Spinal cord (tissue), 10 donors: ENCODE measurements around the gene CYP2B6. TPM values are rescaled to one million over a fixed set of nuclear protein-coding genes. Genes with fewer than 3 reads are reported as not detected.
"Not testable (repeated sequence)": the region's sequence is repeated elsewhere in the genome, so short reads cannot be mapped to it uniquely, and the experiment has no call there.

Source experiments
- DNase-seq, 6 donors: peaks; one replicate each; pipeline versions ENCODE4 v3.0.0 to v3.0.0-alpha.2; 2013 to 2015; ENCODE audit warnings: low spot score in 6 of 6, low read depth in 4 of 6
- H3K27ac ChIP-seq: one replicate; pipeline ENCODE4 v1.5.1; 2013; ENCODE audit warnings: low read depth, low read length, control low read depth
- H3K27me3 ChIP-seq: one replicate; pipeline ENCODE4 v1.6.1; 2013; ENCODE audit warnings: low read length; ENCODE audit not compliant: control insufficient read depth, insufficient read depth
- H3K36me3 ChIP-seq: one replicate; pipeline ENCODE4 v1.6.1; 2013; ENCODE audit warnings: low read length; ENCODE audit not compliant: control insufficient read depth, insufficient read depth
- H3K4me1 ChIP-seq: one replicate; pipeline ENCODE4 v1.6.1; 2013; ENCODE audit warnings: low read length; ENCODE audit not compliant: control insufficient read depth, insufficient read depth
- H3K4me3 ChIP-seq: one replicate; pipeline ENCODE4 v1.5.1; 2013; ENCODE audit warnings: low read depth, low read length, control low read depth
- H3K9me3 ChIP-seq: one replicate; pipeline ENCODE4 v1.6.1; 2013; ENCODE audit warnings: low read length; ENCODE audit not compliant: control insufficient read depth, insufficient read depth
- WGBS: methylation state at CpG from one replicate; pipeline ENCODE4 v1.1.5; 2013; ENCODE audit warnings: missing lambda C conversion rate; ENCODE audit not compliant: insufficient coverage; 5-methylcytosine and 5-hydroxymethylcytosine counted together
- polyA plus RNA-seq, 2 donors: library from polyadenylated mRNA; unstranded; fragments of 120-200 nt; gene quantifications; one replicate each; pipeline ENCODE4 v1.2.1, GENCODE V29; 2013; ENCODE audit not compliant: insufficient read length in 2 of 2
- total RNA-seq, 2 donors: library from RNA; depleted of rRNA in 1 of 2; stranded (reverse); fragments of 120-200 nt in 1 of 2; fragments of >200 nt in 1 of 2; gene quantifications; one replicate each; pipeline versions ENCODE4 v1.2.3 to v1.2.4, GENCODE V29; 2013 to 2014
- donor health status: healthy.

The CYP2B6 gene
- total and polyA plus RNA-seq, 4 donors: not detected

GRCh38 chr19:41027273-41027967 is 36.3 kb downstream of the CYP2B6 start:
- Histone ChIP-seq H3K36me3 (no peaks in the 10 kb centered on the region), H3K4me1 (no peaks in the 10 kb centered on the region), H3K27ac (no peak overlapping the region), H3K9me3 (no peaks in the 10 kb centered on the region), H3K4me3 (no peak overlapping the region), H3K27me3 (peaks cover 17% of the 10 kb centered on the region)
- DNase-seq: no peak
- WGBS: 87% methylated on average over 3 of the region's 6 CpGs

DNA sequence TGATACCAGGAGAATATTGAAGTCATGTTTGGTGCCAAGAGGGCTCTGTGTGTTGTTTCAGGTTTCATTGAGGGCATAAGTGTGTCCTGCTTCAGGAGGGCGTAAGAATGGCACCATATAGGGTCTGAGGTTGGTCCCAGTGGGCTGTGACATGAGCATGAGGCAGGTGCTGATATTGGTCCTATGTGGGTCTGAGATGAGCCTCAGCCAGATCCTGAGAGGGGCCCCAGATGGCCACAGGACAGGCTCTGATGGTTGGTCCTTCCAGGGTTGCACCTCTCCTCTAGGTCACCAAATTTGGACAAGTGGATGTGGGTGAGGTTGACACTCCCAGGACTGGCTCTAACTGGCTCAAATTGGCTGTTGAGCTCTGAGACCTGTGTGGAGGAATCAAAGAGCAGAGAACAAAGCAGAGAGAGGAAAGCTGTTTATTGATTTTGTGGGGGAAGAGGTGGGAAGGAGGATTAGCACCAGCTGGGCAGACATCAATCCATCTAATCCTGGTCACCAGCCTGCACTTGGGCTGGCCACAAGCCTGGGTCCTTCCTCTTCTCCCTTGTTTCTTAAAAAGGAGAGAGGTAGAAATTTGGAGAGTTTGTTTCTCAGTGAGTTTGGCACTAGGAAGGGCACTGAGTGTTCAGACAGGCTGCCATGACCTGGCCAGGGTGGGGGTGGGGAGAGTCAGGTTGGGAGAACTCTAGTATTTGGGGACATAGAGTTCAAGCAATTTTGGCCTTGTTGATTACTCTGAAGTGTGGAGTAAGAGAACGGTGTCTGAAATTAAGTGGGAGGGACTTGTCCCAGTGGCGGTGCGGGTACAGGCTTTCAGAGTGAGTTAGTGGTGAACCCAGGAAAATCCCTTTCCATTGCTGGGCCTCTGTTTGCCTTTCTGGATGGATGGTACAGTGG is 38.7 kb downstream of the CYP2B6 start:
- Histone ChIP-seq H3K36me3 (no peaks in the 10 kb centered on the region), H3K9me3 (no peaks in the 10 kb centered on the region), H3K4me1 (no peaks in the 10 kb centered on the region), H3K4me3 (no peak overlapping the region), H3K27me3 (peaks cover 17% of the 10 kb centered on the region), H3K27ac (no peak overlapping the region)
- DNase-seq: no peak
- 92% methylated on average over 4 of the region's 4 CpGs for WGBS

DNA sequence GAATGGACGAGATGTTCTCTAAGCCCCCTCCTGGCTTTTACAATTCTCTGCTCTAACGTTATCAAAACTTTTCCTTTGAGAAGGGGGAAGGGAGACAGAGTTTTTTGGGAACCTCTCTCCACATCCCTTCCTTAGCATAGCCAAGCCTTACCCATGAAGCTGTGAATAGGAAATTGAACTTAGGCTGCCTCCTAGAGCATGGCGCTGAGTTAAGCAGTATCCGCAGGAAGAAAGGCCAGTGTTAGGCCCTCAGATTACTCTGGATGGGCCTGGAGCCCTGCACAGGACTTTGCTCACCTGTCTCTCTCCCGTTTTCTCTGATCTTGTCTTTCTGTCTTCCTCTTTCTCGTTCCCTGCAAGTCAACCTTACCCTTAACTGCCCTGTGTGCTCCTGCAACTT is 39.6 kb downstream of the CYP2B6 start:
- Histone ChIP-seq H3K27ac (no peak overlapping the region), H3K9me3 (no peaks in the 10 kb centered on the region), H3K4me1 (no peaks in the 10 kb centered on the region), H3K27me3 (peaks cover 14% of the 10 kb centered on the region), H3K36me3 (no peaks in the 10 kb centered on the region), H3K4me3 (no peak overlapping the region)
- 53% methylated on average over 4 of the region's 6 CpGs for WGBS
- DNase-seq: no peak

DNA sequence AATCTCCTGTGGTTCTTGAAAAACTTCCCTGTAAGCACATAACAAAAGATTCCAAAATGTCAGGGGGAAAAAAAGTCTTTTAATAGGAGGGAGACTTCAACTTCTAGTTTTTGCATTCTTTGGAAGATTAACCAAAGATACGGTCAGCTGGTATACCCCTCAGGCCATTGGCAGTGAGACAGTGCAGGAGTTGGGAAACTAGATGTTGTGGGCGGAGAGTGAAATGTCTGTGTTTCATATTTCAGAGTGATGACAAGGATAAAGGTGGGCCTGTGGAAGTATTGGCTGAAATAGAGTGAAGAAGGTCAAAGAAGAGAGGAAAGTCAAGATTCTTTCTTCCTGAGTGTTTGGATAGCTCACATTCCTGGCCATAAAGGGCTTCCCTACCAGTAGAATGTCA is 40.8 kb downstream of the CYP2B6 start:
- WGBS: 69% methylated on average over 2 of the region's 2 CpGs
- no peaks in the 10 kb centered on the region for H3K9me3 ChIP-seq
- H3K27me3 ChIP-seq: peaks cover 4% of the 10 kb centered on the region
- no peak overlapping the region for H3K27ac ChIP-seq
- no peaks in the 10 kb centered on the region for H3K4me1 ChIP-seq
- no peak for DNase-seq
- no peaks in the 10 kb centered on the region for H3K36me3 ChIP-seq
- H3K4me3 ChIP-seq: no peak overlapping the region

- not testable (repeated sequence) for H3K36me3 ChIP-seq, H3K9me3 ChIP-seq
- WGBS: 53% methylated on average over 4 of the region's 7 CpGs
Measured at GRCh38 chr19:41033324-41033723, 42.2 kb downstream of the CYP2B6 start.

DNA sequence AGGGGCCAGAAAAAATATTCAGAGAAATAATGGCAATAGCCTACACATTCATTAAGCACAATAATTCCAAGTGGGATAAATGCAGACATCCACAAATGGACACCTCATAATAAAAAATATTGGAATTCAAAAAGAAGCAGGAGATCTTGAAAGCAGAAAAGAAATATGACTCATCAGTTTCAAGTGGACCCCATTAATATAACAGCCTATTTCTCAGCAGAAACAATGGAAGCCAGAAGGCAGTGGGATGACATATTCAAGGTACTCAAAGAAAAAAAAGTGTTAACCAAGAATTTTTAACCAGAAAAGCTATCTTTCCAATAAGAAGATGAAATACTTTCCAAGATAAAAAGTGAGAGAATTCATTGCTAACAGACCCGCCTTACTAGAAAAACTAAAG is 48.7 kb downstream of the CYP2B6 start:
- Histone ChIP-seq H3K27ac (no peak overlapping the region), H3K4me3 (no peak overlapping the region), H3K36me3 (no peaks in the 10 kb centered on the region), H3K9me3 (no peaks in the 10 kb centered on the region), H3K27me3 (no peaks in the 10 kb centered on the region), H3K4me1 (no peaks in the 10 kb centered on the region)
- no peak for DNase-seq
- WGBS: no CpG with 5 or more reads among the region's 1 CpG

More at GRCh38 chr19:41033324-41033723, 42.2 kb downstream of the CYP2B6 start:
- not testable (repeated sequence) for DNase-seq, H3K27ac ChIP-seq, H3K27me3 ChIP-seq, H3K4me3 ChIP-seq, H3K4me1 ChIP-seq

GRCh38 chr19:41045095-41045494 is 54.0 kb downstream of the CYP2B6 start:
- not testable (repeated sequence) for H3K27ac ChIP-seq, DNase-seq, H3K4me3 ChIP-seq, H3K36me3 ChIP-seq, H3K4me1 ChIP-seq, H3K9me3 ChIP-seq, H3K27me3 ChIP-seq
- WGBS: 83% methylated on average over 1 of the region's 1 CpG

- Histone ChIP-seq H3K27me3 (no peaks in the 10 kb centered on the region), H3K9me3 (no peaks in the 10 kb centered on the region), H3K27ac (no peak overlapping the region), H3K4me3 (no peak overlapping the region), H3K4me1 (no peaks in the 10 kb centered on the region), H3K36me3 (no peaks in the 10 kb centered on the region)
- WGBS: 86% methylated on average over 13 of the region's 13 CpGs
- DNase-seq: no peak
Measured at GRCh38 chr19:41050426-41050825, 59.3 kb downstream of the CYP2B6 start.

- H3K27me3 ChIP-seq, H3K4me1 ChIP-seq, H3K27ac ChIP-seq, DNase-seq, H3K4me3 ChIP-seq, H3K9me3 ChIP-seq, H3K36me3 ChIP-seq: not testable (repeated sequence)
- WGBS: 82% methylated on average over 7 of the region's 7 CpGs
Measured at GRCh38 chr19:41052162-41052561, 61.1 kb downstream of the CYP2B6 start.

DNA sequence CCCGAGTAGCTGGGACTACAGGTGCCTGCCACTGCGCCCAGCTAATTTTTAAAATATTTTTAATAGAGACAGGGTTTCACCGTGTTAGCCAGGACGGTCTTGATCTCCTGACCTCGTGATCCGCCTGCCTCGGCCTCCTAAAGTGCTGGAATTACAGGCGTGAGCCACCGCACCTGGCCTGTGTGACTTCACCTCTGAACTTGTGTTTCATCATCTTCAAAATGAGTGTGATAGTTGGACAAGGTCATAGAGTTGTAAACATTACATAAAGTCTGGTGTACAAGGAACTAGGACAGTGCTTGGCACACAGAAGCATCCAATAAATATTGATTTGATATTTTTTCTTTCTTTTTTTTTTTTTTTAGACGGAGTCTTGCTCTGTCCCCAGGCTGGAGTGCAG is 62.2 kb downstream of the CYP2B6 start:
- H3K36me3 ChIP-seq, H3K4me3 ChIP-seq, DNase-seq, H3K27ac ChIP-seq, H3K9me3 ChIP-seq, H3K4me1 ChIP-seq, H3K27me3 ChIP-seq: not testable (repeated sequence)
- WGBS: 86% methylated on average over 8 of the region's 10 CpGs
